Chondrocyte (in vitro differentiated cells): ENCODE measurements around the gene CERS5. TPM values are rescaled to one million over a fixed set of nuclear protein-coding genes. Genes with fewer than 3 reads are reported as not detected.
"Not testable (repeated sequence)": the region's sequence is repeated elsewhere in the genome, so short reads cannot be mapped to it uniquely, and the experiment has no call there.

Experiments used
- DNase-seq: peaks from one replicate; pipeline ENCODE4 v3.0.0; 2021; ENCODE audit warnings: mixed read lengths, low spot score
- H3K27ac Mint-ChIP-seq: one replicate; pipeline ENCODE4 v1.8.0; 2021; ENCODE audit warnings: mild to moderate bottlenecking, moderate library complexity, mixed read lengths; ENCODE audit not compliant: unreplicated experiment
- H3K27me3 Mint-ChIP-seq: 2 replicates; pipeline ENCODE4 v1.8.0; 2021; ENCODE audit warnings: low read depth, mixed read lengths
- H3K36me3 Mint-ChIP-seq: 2 replicates; pipeline ENCODE4 v1.8.0; 2021; ENCODE audit warnings: low read depth, mixed read lengths
- H3K4me1 Mint-ChIP-seq: 2 replicates; pipeline ENCODE4 v1.8.0; 2021; ENCODE audit warnings: low read depth, mild to moderate bottlenecking, mixed read lengths
- H3K4me3 Mint-ChIP-seq: one replicate; pipeline ENCODE4 v1.8.0; 2021; ENCODE audit warnings: mild to moderate bottlenecking, moderate library complexity, mixed read lengths; ENCODE audit not compliant: unreplicated experiment
- H3K9me3 Mint-ChIP-seq: 2 replicates; pipeline ENCODE4 v1.8.0; 2021; ENCODE audit warnings: low read depth, mixed read lengths
- total RNA-seq: library from RNA; stranded (reverse); gene quantifications from 3 replicates; pipeline ENCODE4 v1.2.1, GENCODE V29; 2021
- TF ChIP-seq, protein P1 (sequence below): fragments of 200-600 bp; sonication (generic); IDR thresholded peaks from 2 replicates; pipeline ENCODE4 v1.5.0; 2021; ENCODE audit warnings: antibody characterized with exemption, mild to moderate bottlenecking, moderate library complexity

CERS5 gene
- total RNA-seq, 1 donor from 2014 or later: 80.9 TPM

DNA sequence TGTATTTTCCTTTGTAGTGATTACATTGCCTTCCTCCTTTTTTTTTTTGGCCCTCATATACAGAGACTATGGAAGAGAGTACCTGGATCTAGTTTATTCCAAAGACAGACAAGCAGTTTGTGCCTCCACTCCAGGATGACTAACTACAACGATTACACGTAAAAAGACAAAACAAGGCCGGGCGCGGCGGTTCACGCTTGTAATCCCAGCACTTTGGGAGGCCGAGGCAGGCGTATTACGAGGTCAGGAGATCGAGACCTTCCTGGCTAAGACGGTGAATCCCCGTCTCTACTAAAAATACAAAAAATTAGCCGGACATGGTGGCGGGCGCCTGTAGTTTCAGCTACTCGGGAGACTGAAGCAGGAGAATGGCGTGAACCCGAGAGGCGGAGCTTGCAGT lies 2.2 kb downstream of the CERS5 start:
- Mint-ChIP-seq H3K4me1 (peaks cover 47% of the 10 kb centered on the region), H3K36me3 (peaks cover under 1% of the 10 kb centered on the region), H3K27me3 (no peaks in the 10 kb centered on the region), H3K4me3 (peak overlapping the region; percentile 45), H3K27ac (peak overlapping the region; percentile 68), H3K9me3 (peaks cover 1% of the 10 kb centered on the region)
- TF ChIP-seq, protein P1, sequence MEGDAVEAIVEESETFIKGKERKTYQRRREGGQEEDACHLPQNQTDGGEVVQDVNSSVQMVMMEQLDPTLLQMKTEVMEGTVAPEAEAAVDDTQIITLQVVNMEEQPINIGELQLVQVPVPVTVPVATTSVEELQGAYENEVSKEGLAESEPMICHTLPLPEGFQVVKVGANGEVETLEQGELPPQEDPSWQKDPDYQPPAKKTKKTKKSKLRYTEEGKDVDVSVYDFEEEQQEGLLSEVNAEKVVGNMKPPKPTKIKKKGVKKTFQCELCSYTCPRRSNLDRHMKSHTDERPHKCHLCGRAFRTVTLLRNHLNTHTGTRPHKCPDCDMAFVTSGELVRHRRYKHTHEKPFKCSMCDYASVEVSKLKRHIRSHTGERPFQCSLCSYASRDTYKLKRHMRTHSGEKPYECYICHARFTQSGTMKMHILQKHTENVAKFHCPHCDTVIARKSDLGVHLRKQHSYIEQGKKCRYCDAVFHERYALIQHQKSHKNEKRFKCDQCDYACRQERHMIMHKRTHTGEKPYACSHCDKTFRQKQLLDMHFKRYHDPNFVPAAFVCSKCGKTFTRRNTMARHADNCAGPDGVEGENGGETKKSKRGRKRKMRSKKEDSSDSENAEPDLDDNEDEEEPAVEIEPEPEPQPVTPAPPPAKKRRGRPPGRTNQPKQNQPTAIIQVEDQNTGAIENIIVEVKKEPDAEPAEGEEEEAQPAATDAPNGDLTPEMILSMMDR: no peak
- DNase-seq: no peak

- no peaks in the 10 kb centered on the region for H3K27me3 Mint-ChIP-seq
- DNase-seq: no peak
- peaks cover 2% of the 10 kb centered on the region for H3K36me3 Mint-ChIP-seq
- H3K4me1 Mint-ChIP-seq: peaks cover 46% of the 10 kb centered on the region
- H3K27ac Mint-ChIP-seq: peak overlapping the region; percentile 51
- TF ChIP-seq, protein P1: no peak
- H3K9me3 Mint-ChIP-seq: no peaks in the 10 kb centered on the region
- no peak overlapping the region for H3K4me3 Mint-ChIP-seq
These were observed 4.9 kb downstream of the CERS5 start for GRCh38 chr12:50162230-50162629.

GRCh38 chr12:50160643-50161042 lies 6.5 kb downstream of the CERS5 start:
- no peak for DNase-seq
- Mint-ChIP-seq H3K4me3 (no peak overlapping the region), H3K36me3 (peaks cover 2% of the 10 kb centered on the region), H3K27ac (peak overlapping the region; percentile 6), H3K27me3 (no peaks in the 10 kb centered on the region), H3K9me3 (no peaks in the 10 kb centered on the region), H3K4me1 (peaks cover 46% of the 10 kb centered on the region)
- TF ChIP-seq, protein P1: no peak

GRCh38 chr12:50157259-50157658 lies 9.9 kb downstream of the CERS5 start:
- no peak for DNase-seq
- Mint-ChIP-seq H3K27me3 (no peaks in the 10 kb centered on the region), H3K27ac (peak overlapping the region; percentile 49), H3K36me3 (peaks cover 2% of the 10 kb centered on the region), H3K4me1 (peaks cover 27% of the 10 kb centered on the region), H3K4me3 (no peak overlapping the region), H3K9me3 (no peaks in the 10 kb centered on the region)
- TF ChIP-seq, protein P1: no peak

- DNase-seq: no peak
- Mint-ChIP-seq H3K27me3 (no peaks in the 10 kb centered on the region), H3K36me3 (peaks cover 2% of the 10 kb centered on the region), H3K4me1 (peaks cover 27% of the 10 kb centered on the region), H3K9me3 (no peaks in the 10 kb centered on the region), H3K4me3 (no peak overlapping the region), H3K27ac (peak overlapping the region; percentile 69)
- TF ChIP-seq, protein P1: no peak
These were observed 10.5 kb downstream of the CERS5 start for GRCh38 chr12:50156641-50157040.

DNA sequence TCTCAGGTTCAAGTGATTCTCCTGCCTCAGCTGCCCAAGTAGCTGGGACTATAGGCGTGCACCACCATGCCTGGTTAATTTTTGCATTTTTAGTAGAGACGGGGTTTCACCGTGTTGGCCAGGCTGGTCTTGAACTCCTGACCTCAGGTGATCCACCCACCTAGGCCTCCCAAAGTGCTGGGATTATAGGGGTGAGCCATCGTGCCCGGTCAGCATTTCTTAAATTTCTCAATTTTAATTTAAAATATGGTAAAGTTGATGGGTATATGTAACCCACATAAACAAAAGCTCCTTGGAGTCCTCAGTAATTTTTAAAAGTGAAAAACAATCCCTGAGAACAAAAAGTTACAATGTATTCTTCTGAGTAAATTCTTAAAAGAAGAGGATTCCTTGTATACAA lies 12.2 kb downstream of the CERS5 start:
- peaks cover 26% of the 10 kb centered on the region for H3K4me1 Mint-ChIP-seq
- H3K27ac Mint-ChIP-seq, H3K9me3 Mint-ChIP-seq, DNase-seq, H3K27me3 Mint-ChIP-seq, H3K36me3 Mint-ChIP-seq, H3K4me3 Mint-ChIP-seq: not testable (repeated sequence)
